ENCODE measurements around the gene ATP6V1E1. TPM values are rescaled to one million over a fixed set of nuclear protein-coding genes. Genes with fewer than 3 reads are reported as not detected.

Gene ATP6V1E1
- total and polyA plus RNA-seq, 8 donors: 19.2 to 78.9 (median 31.5) TPM

DNA sequence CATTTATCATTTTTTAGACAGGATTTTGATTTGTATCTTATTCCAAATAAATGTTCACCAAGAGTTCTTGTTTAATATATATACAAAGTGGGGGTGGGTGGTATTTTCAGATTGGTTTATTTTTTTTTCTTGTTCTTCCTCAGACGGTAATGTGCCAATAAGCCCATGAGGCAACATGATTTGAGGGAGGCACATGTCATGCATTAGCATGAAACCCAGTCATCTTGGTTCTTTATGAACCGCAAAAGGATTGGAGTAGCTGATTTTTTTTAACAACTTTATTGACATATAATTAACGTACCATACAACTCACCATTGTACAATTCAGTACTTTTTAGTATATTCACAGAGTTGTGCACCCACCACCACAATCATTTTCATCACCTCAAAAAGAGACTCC lies 12.7 kb upstream of the ATP6V1E1 start:
- Histone ChIP-seq H3K9me3 (no peaks in the 10 kb centered on the region), H3K27me3 (no peaks in the 10 kb centered on the region), H3K36me3 (no peaks in the 10 kb centered on the region), H3K4me3 (no peak overlapping the region), H3K27ac (no peak overlapping the region), H3K4me1 (peaks cover 0 to 16% (median 4%) of the 10 kb centered on the region in 3 donors)
- ATAC-seq: no peak
- intact Hi-C loops (cut with DNase I): no loop called here
- FAIRE-seq: no peak
- 40 to 58% methylated on average over 3 of the region's 3 CpGs for WGBS, 2 donors
- DNase-seq: no peak
- TF ChIP-seq, protein P1, sequence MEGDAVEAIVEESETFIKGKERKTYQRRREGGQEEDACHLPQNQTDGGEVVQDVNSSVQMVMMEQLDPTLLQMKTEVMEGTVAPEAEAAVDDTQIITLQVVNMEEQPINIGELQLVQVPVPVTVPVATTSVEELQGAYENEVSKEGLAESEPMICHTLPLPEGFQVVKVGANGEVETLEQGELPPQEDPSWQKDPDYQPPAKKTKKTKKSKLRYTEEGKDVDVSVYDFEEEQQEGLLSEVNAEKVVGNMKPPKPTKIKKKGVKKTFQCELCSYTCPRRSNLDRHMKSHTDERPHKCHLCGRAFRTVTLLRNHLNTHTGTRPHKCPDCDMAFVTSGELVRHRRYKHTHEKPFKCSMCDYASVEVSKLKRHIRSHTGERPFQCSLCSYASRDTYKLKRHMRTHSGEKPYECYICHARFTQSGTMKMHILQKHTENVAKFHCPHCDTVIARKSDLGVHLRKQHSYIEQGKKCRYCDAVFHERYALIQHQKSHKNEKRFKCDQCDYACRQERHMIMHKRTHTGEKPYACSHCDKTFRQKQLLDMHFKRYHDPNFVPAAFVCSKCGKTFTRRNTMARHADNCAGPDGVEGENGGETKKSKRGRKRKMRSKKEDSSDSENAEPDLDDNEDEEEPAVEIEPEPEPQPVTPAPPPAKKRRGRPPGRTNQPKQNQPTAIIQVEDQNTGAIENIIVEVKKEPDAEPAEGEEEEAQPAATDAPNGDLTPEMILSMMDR (IDR thresholded peaks at IDR 0.05): no peak

DNA sequence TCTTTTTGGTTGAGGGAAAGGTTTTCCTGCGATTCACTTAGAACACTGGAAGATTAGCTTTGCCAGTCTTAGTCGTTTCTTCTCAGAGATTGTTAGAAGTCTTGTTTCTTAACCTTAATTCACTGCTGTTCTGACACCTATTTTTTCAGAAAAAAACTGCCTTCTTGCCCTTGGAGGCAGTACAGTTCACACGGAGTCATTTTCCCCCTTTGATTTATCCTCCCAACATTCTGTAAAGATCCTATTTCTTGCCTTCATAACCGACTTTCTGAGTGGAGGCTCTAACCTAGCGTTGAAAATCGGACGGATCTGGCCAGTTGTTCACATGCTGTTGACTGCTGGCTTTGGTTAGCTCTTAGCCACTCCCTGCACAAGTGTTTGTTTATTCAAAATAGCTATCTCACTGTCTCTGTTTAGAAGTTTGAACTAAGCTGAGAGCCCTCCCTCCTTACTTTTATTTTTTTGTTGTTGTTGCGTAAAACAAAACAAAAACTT lies 10.7 kb upstream of the ATP6V1E1 start:
- no peak for FAIRE-seq
- 1 to 2% methylated on average over 8 of the region's 8 CpGs for WGBS, 2 donors
- Histone ChIP-seq H3K27me3 (no peaks in the 10 kb centered on the region), H3K9me3 (no peaks in the 10 kb centered on the region), H3K4me1 (peaks cover 0 to 16% (median 4%) of the 10 kb centered on the region in 3 donors), H3K4me3 (peak overlapping the region; percentile 60 to 76 (median 64)), H3K27ac (peak overlapping the region; percentile 97 to 99 (median 98)), H3K36me3 (no peaks in the 10 kb centered on the region)
- TF ChIP-seq, protein P1 (IDR thresholded peaks at IDR 0.05): no peak
- intact Hi-C loops (cut with DNase I): no loop called here
- ATAC-seq: peak; percentile 55 to 67 (median 58)
- DNase-seq: peak in 1 of 6 donors; percentile 27

DNA sequence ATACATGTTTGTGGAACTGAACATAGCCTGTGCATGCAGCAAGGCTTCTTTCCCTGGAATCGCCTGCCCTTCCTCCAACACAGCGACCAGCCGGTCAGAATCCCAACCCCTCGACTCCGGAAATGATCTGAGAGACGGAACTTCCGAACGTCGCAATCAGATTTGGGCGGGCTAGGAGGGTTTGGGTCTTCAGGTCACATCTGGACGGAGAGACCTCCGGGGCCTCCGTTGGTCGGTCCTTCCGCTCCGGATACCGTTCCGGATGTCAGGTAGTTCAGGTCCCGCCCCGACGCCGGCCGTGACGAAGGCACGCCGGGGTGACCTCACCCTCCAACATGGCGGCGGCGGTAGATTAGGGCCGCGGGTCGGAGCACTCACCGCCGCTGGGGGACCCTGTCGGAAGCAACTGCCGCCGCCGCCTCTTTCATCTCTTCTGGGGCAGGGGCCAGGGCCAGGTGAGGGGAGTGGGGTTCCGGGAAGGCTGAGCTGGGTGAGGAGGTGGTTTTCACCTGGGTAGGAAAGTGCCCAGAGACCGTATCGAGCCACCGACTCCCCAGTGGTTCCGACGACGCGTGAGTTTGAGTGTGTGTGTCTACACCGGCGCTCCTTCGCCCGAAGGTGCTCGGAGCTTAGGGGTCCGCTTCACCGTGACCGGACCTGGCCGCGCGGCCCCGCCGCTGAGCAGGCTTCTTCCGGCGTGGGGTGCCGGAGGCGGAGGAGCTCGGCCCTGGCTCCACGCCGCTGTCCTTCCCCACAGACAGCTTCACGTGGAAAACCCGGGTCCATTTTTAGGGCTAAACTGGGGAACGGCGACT lies 10.1 kb upstream of the ATP6V1E1 start, which contains the start of gene BCL2L13:
BCL2L13 (plus strand) TSS at position 326 of the 815 bp plus-strand sequence. CDS start 16,955 bp downstream, outside the sequence.
- FAIRE-seq (no peak), ATAC-seq (peak; percentile 96 to 99 (median 96)), DNase-seq (peak; percentile 89 to 96 (median 92))
- Histone ChIP-seq H3K9me3 (no peaks in the 10 kb centered on the region), H3K4me3 (peak within 1 kb of the TSS; percentile 60 to 76 (median 64)), H3K4me1 (peaks cover 0 to 16% (median 4%) of the 10 kb centered on the region in 3 donors), H3K27ac (peak within 1 kb of the TSS; percentile 97 to 99 (median 98)), H3K36me3 (no peaks in the 10 kb centered on the region), H3K27me3 (no peaks in the 10 kb centered on the region)
- intact Hi-C loops (cut with DNase I): no loop called here
- WGBS, 2 donors: 0 to 1% methylated on average over 70 of the region's 70 CpGs
- TF ChIP-seq, protein P1 (IDR thresholded peaks at IDR 0.05): no peak

DNA sequence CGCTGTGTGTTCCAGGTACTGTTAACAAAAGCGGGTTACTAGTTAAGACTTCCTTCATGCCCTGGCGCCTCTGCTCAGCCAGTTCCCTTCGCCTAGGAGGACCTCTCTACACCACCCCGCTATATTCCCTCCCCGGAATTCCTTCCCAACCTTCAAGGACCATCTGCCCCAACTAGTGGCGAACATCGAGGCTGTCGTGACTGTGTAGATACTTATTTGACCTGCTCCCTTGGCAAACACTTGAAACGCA lies 9.6 kb upstream of the ATP6V1E1 start:
- Histone ChIP-seq H3K4me1 (peaks cover 0 to 16% (median 4%) of the 10 kb centered on the region in 3 donors), H3K36me3 (no peaks in the 10 kb centered on the region), H3K27me3 (no peaks in the 10 kb centered on the region), H3K27ac (peak overlapping the region; percentile 97 to 99 (median 98)), H3K4me3 (peak overlapping the region; percentile 60 to 76 (median 64)), H3K9me3 (no peaks in the 10 kb centered on the region)
- peak in 1 of 6 donors; percentile 40 for DNase-seq
- no peak for FAIRE-seq
- peak; percentile 30 to 57 (median 52) for ATAC-seq
- TF ChIP-seq, protein P1 (IDR thresholded peaks at IDR 0.05): no peak
- intact Hi-C loops (cut with DNase I): no loop called here
- 0 to 1% methylated on average over 10 of the region's 10 CpGs for WGBS, 2 donors
